PFSK-1 (cell line): ENCODE results near the gene TAC4.

Experiments used
- FOXP2 ChIP-seq: optimal IDR thresholded peaks from 2 replicates; pipeline ENCODE3; 2011; ENCODE audit warnings: borderline replicate concordance, control low read depth, inconsistent platforms; ENCODE audit not compliant: insufficient read depth; ENCODE audit errors: extremely low read length, extremely low read depth
- POLR2AphosphoS5 ChIP-seq: IDR thresholded peaks from 2 replicates; pipeline ENCODE4 v1.6.1; 2012; ENCODE audit warnings: low read depth, mild to moderate bottlenecking, control low read depth, low read length, moderate library complexity
- REST ChIP-seq, 2 experiments: IDR thresholded peaks; 2 replicates each; pipeline versions ENCODE4 v1.6.1 to v1.8.0; 2011 to 2012; ENCODE audit warnings: low read depth in 2 of 2, low read length in 2 of 2, control low read depth in 1 of 2, inconsistent platforms in 1 of 2, mild to moderate bottlenecking in 1 of 2, moderate library complexity in 1 of 2; ENCODE audit not compliant: insufficient read depth in 1 of 2
- SIN3A ChIP-seq: IDR thresholded peaks from 2 replicates; pipeline ENCODE4 v1.6.1; 2012; ENCODE audit warnings: mild to moderate bottlenecking, low read length, moderate library complexity, borderline replicate concordance; ENCODE audit not compliant: insufficient read depth
- TAF1 ChIP-seq: IDR thresholded peaks from 2 replicates; pipeline ENCODE4 v1.6.1; 2012; ENCODE audit warnings: low read length, control low read depth, borderline replicate concordance; ENCODE audit not compliant: insufficient read depth

The TAC4 gene

GRCh38 chr17:49874911-49875310 lies 27.0 kb upstream of the TAC4 start:
- TF ChIP-seq REST (IDR thresholded peaks at IDR 0.05; ENCODE audit: insufficient read depth in 1 of 2, low read depth in 2 of 2, low read length in 2 of 2) (no peak), TAF1 (no peak), FOXP2 (no peak), POLR2AphosphoS5 (no peak), SIN3A (no peak)

GRCh38 chr17:49873926-49874325 lies 26.1 kb upstream of the TAC4 start:
- TF ChIP-seq REST (IDR thresholded peaks at IDR 0.05; ENCODE audit: insufficient read depth in 1 of 2, low read depth in 2 of 2, low read length in 2 of 2) (no peak), FOXP2 (no peak), POLR2AphosphoS5 (no peak), SIN3A (no peak), TAF1 (no peak)

GRCh38 chr17:49873466-49873865 lies 25.6 kb upstream of the TAC4 start:
- no peak for TF ChIP-seq POLR2AphosphoS5
- TF ChIP-seq FOXP2: no peak
- TF ChIP-seq SIN3A: no peak
- TF ChIP-seq REST (IDR thresholded peaks at IDR 0.05; ENCODE audit: insufficient read depth in 1 of 2, low read depth in 2 of 2, low read length in 2 of 2): no peak
- TF ChIP-seq TAF1: no peak

GRCh38 chr17:49872754-49873377 lies 25.0 kb upstream of the TAC4 start:
- TF ChIP-seq REST (IDR thresholded peaks at IDR 0.05; ENCODE audit: insufficient read depth in 1 of 2, low read depth in 2 of 2, low read length in 2 of 2) (no peak), TAF1 (no peak), SIN3A (no peak), POLR2AphosphoS5 (no peak), FOXP2 (no peak)
